Urinary bladder (tissue), 4 donors: Measurements from ENCODE around the gene SEC14L5. TPM values are rescaled to one million over a fixed set of nuclear protein-coding genes. Genes with fewer than 3 reads are reported as not detected.

Experiments
- DNase-seq: peaks from one replicate; pipeline ENCODE4 v3.0.0-alpha.2; 2015; ENCODE audit errors: extremely low spot score
- H3K27ac ChIP-seq: one replicate; pipeline ENCODE4 v1.5.1; 2013; ENCODE audit warnings: low read depth, mild to moderate bottlenecking, moderate library complexity
- H3K36me3 ChIP-seq: one replicate; pipeline ENCODE4 v1.6.1; 2013; ENCODE audit warnings: mild to moderate bottlenecking, moderate library complexity; ENCODE audit not compliant: insufficient read depth
- H3K4me1 ChIP-seq: one replicate; pipeline ENCODE4 v1.6.1; 2013; ENCODE audit warnings: mild to moderate bottlenecking, moderate library complexity; ENCODE audit not compliant: insufficient read depth
- H3K4me3 ChIP-seq: one replicate; pipeline ENCODE4 v1.5.1; 2013; ENCODE audit warnings: low read depth, low read length
- WGBS: extraction: QIAGEN DNeasy Blood & Tissue Kit; methylation state at CpG from one replicate; pipeline ENCODE4 v1.1.7; 2013; 5-methylcytosine and 5-hydroxymethylcytosine counted together
- polyA plus RNA-seq: library from polyadenylated mRNA; stranded (reverse); fragments of 200-250 nt; gene quantifications from one replicate; pipeline ENCODE4 v1.2.3, GENCODE V29; 2013
- total RNA-seq: library from RNA; depleted of rRNA; stranded (reverse); fragments of >200 nt; gene quantifications from one replicate; pipeline ENCODE4 v1.2.3, GENCODE V29; 2014
- donor health status: healthy with polysubstance abuse.
- donor health status: healthy.

The SEC14L5 gene
- total and polyA plus RNA-seq, 2 donors: 0.42 to 0.48 TPM

- no peak for DNase-seq
- 82% methylated on average over 9 of the region's 9 CpGs for WGBS
- H3K4me3 ChIP-seq: no peak overlapping the region
- no peaks in the 10 kb centered on the region for H3K36me3 ChIP-seq
- H3K27ac ChIP-seq: no peak overlapping the region
- peaks cover 1% of the 10 kb centered on the region for H3K4me1 ChIP-seq
Observed at GRCh38 chr16:4989391-4990006, 31.4 kb downstream of the SEC14L5 start.

- no peak for DNase-seq
- Histone ChIP-seq H3K4me3 (no peak overlapping the region), H3K4me1 (peaks cover 1% of the 10 kb centered on the region), H3K36me3 (no peaks in the 10 kb centered on the region), H3K27ac (no peak overlapping the region)
- 80% methylated on average over 8 of the region's 8 CpGs for WGBS
Observed at GRCh38 chr16:4990415-4990814, 32.3 kb downstream of the SEC14L5 start.

- H3K36me3 ChIP-seq: no peaks in the 10 kb centered on the region
- WGBS: 89% methylated on average over 14 of the region's 14 CpGs
- H3K4me1 ChIP-seq: peaks cover 1% of the 10 kb centered on the region
- DNase-seq: no peak
- no peak overlapping the region for H3K4me3 ChIP-seq
- no peak overlapping the region for H3K27ac ChIP-seq
Observed at GRCh38 chr16:4991754-4992153, 33.6 kb downstream of the SEC14L5 start.

GRCh38 chr16:4994719-4995434 is 36.7 kb downstream of the SEC14L5 start:
- Histone ChIP-seq H3K4me1 (no peaks in the 10 kb centered on the region), H3K36me3 (no peaks in the 10 kb centered on the region), H3K4me3 (no peak overlapping the region), H3K27ac (no peak overlapping the region)
- WGBS: 67% methylated on average over 18 of the region's 18 CpGs
- no peak for DNase-seq

- no peaks in the 10 kb centered on the region for H3K4me1 ChIP-seq
- no peak overlapping the region for H3K27ac ChIP-seq
- no peaks in the 10 kb centered on the region for H3K36me3 ChIP-seq
- DNase-seq: no peak
- no peak overlapping the region for H3K4me3 ChIP-seq
- WGBS: 87% methylated on average over 19 of the region's 19 CpGs
Observed at GRCh38 chr16:5000573-5001001, 42.5 kb downstream of the SEC14L5 start.

- Histone ChIP-seq H3K36me3 (no peaks in the 10 kb centered on the region), H3K4me3 (no peak overlapping the region), H3K27ac (no peak overlapping the region), H3K4me1 (no peaks in the 10 kb centered on the region)
- 81% methylated on average over 7 of the region's 7 CpGs for WGBS
- DNase-seq: no peak
Observed at GRCh38 chr16:5001571-5001970, 43.4 kb downstream of the SEC14L5 start.

- H3K4me3 ChIP-seq: no peak overlapping the region
- WGBS: 71% methylated on average over 6 of the region's 6 CpGs
- no peak for DNase-seq
- H3K36me3 ChIP-seq: no peaks in the 10 kb centered on the region
- H3K27ac ChIP-seq: no peak overlapping the region
- no peaks in the 10 kb centered on the region for H3K4me1 ChIP-seq
Observed at GRCh38 chr16:5001986-5002385, 43.9 kb downstream of the SEC14L5 start.

GRCh38 chr16:5002699-5003143 is 44.6 kb downstream of the SEC14L5 start:
- no peaks in the 10 kb centered on the region for H3K4me1 ChIP-seq
- no peak for DNase-seq

GRCh38 chr16:5003211-5003610 is 45.1 kb downstream of the SEC14L5 start:
- DNase-seq: no peak
- no peak overlapping the region for H3K27ac ChIP-seq
- no peak overlapping the region for H3K4me3 ChIP-seq
- H3K36me3 ChIP-seq: no peaks in the 10 kb centered on the region
- 85% methylated on average over 12 of the region's 12 CpGs for WGBS
- no peaks in the 10 kb centered on the region for H3K4me1 ChIP-seq

More at GRCh38 chr16:5002699-5003143, 44.6 kb downstream of the SEC14L5 start:
- Histone ChIP-seq H3K36me3 (no peaks in the 10 kb centered on the region), H3K4me3 (no peak overlapping the region), H3K27ac (no peak overlapping the region)
- 68% methylated on average over 3 of the region's 3 CpGs for whole genome bisulfite sequencing

GRCh38 chr16:5003828-5004227 is 45.7 kb downstream of the SEC14L5 start:
- Histone ChIP-seq H3K4me1 (no peaks in the 10 kb centered on the region), H3K36me3 (no peaks in the 10 kb centered on the region), H3K4me3 (no peak overlapping the region), H3K27ac (no peak overlapping the region)
- WGBS: 90% methylated on average over 10 of the region's 10 CpGs
- no peak for DNase-seq

- WGBS: 66% methylated on average over 5 of the region's 5 CpGs
- Histone ChIP-seq H3K36me3 (no peaks in the 10 kb centered on the region), H3K27ac (no peak overlapping the region), H3K4me3 (no peak overlapping the region), H3K4me1 (no peaks in the 10 kb centered on the region)
- no peak for DNase-seq
Observed at GRCh38 chr16:5004311-5004710, 46.2 kb downstream of the SEC14L5 start.

- H3K27ac ChIP-seq: no peak overlapping the region
- H3K4me1 ChIP-seq: no peaks in the 10 kb centered on the region
- no peak overlapping the region for H3K4me3 ChIP-seq
- 63% methylated on average over 4 of the region's 4 CpGs for WGBS
- no peak for DNase-seq
- no peaks in the 10 kb centered on the region for H3K36me3 ChIP-seq
Observed at GRCh38 chr16:5005916-5006315, 47.8 kb downstream of the SEC14L5 start.

GRCh38 chr16:5006348-5007193 is 48.4 kb downstream of the SEC14L5 start:
- DNase-seq: no peak
- Histone ChIP-seq H3K4me1 (no peaks in the 10 kb centered on the region), H3K36me3 (no peaks in the 10 kb centered on the region), H3K4me3 (no peak overlapping the region), H3K27ac (no peak overlapping the region)
- 65% methylated on average over 22 of the region's 22 CpGs for WGBS
